CD4-positive, CD25-positive, alpha-beta regulatory T cell (primary cell): ENCODE data around the gene LARP1. TPM values are rescaled to one million over a fixed set of nuclear protein-coding genes. Genes with fewer than 3 reads are reported as not detected.
A peak's percentile ranks its signal among the peaks of the same experiment; 100 is the strongest.
"Not testable (repeated sequence)": the region's sequence is repeated elsewhere in the genome, so short reads cannot be mapped to it uniquely, and the experiment has no call there.

Experiments
- ATAC-seq, 2 donors: fragments of 150-1000 bp; cut with Tn5 transposase; one replicate each; pipeline ENCODE4 v1.10.0; 2021; ENCODE audit warnings: low read depth in 2 of 2, moderate number of reproducible peaks in 2 of 2, moderate library complexity in 1 of 2
- DNase-seq, 3 donors: peaks; one replicate each; pipeline versions ENCODE4 v3.0.0 to v3.0.0-alpha.2; 2012 to 2022; ENCODE audit warnings: mixed read lengths in 1 of 3
- H3K27ac ChIP-seq: one replicate; pipeline ENCODE4 v1.7.0; 2013; ENCODE audit warnings: mild to moderate bottlenecking, low read length; ENCODE audit not compliant: insufficient read depth, poor library complexity, severe bottlenecking
- H3K27me3 ChIP-seq: one replicate; pipeline ENCODE4 v1.7.0; 2013; ENCODE audit warnings: low read length; ENCODE audit not compliant: control insufficient read depth, insufficient read depth
- H3K36me3 ChIP-seq: one replicate; pipeline ENCODE4 v1.7.0; 2013; ENCODE audit warnings: mild to moderate bottlenecking, low read length, moderate library complexity; ENCODE audit not compliant: control insufficient read depth, insufficient read depth
- H3K4me1 ChIP-seq: 2 replicates; pipeline ENCODE4 v1.7.0; 2013; ENCODE audit warnings: mild to moderate bottlenecking, low read length; ENCODE audit not compliant: insufficient read depth, control insufficient read depth, poor library complexity, severe bottlenecking
- H3K4me3 ChIP-seq: one replicate; pipeline ENCODE4 v1.7.0; 2013; ENCODE audit warnings: low read depth, mild to moderate bottlenecking, low read length, moderate library complexity
- H3K9me3 ChIP-seq, 2 experiments: 1 replicate in 1 of 2; 2 replicates in 1 of 2; pipeline ENCODE4 v1.7.0; 2013; ENCODE audit warnings: low read length in 2 of 2, mild to moderate bottlenecking in 1 of 2, moderate library complexity in 1 of 2; ENCODE audit not compliant: control insufficient read depth in 2 of 2
- H3K27ac Mint-ChIP-seq, 3 donors: one replicate each; pipeline ENCODE4 v1.8.0; 2020 to 2022; ENCODE audit warnings: mild to moderate bottlenecking in 3 of 3, mixed read lengths in 3 of 3, moderate library complexity in 2 of 3
- H3K27me3 Mint-ChIP-seq: one replicate; pipeline ENCODE4 v1.8.0; 2022; ENCODE audit warnings: mild to moderate bottlenecking, mixed read lengths
- H3K36me3 Mint-ChIP-seq: one replicate; pipeline ENCODE4 v1.8.0; 2020; ENCODE audit warnings: mixed read lengths
- H3K4me1 Mint-ChIP-seq, 4 donors: one replicate each; pipeline ENCODE4 v1.8.0; 2020 to 2022; ENCODE audit warnings: mixed read lengths in 4 of 4, mild to moderate bottlenecking in 1 of 4
- H3K4me3 Mint-ChIP-seq, 4 donors: one replicate each; pipeline ENCODE4 v1.8.0; 2020 to 2022; ENCODE audit warnings: mild to moderate bottlenecking in 4 of 4, mixed read lengths in 4 of 4, moderate library complexity in 3 of 4
- H3K9me3 Mint-ChIP-seq, 7 donors: one replicate each; pipeline ENCODE4 v1.8.0; 2020 to 2022; ENCODE audit warnings: mixed read lengths in 7 of 7, mild to moderate bottlenecking in 3 of 7, moderate library complexity in 2 of 7
- polyA plus RNA-seq, 4 donors: library from polyadenylated mRNA; unstranded; fragments of 300-500 nt; fragmentation: Illumina TruSeq; gene quantifications; one replicate each; pipeline ENCODE4 v1.2.3, GENCODE V29; 2021
- total RNA-seq: library from RNA; stranded (reverse); gene quantifications from one replicate; pipeline ENCODE4 v1.2.3, GENCODE V29; 2022

Gene LARP1
- total and polyA plus RNA-seq, 5 donors from 2014 or later: 8.0 to 122 (median 10.6) TPM

- Histone ChIP-seq H3K27me3 (no peaks in the 10 kb centered on the region), H3K36me3 (no peaks in the 10 kb centered on the region), H3K4me1 (peaks cover 58% of the 10 kb centered on the region), H3K9me3 (no peaks in the 10 kb centered on the region), H3K27ac (peak overlapping the region; percentile 65), H3K4me3 (peak overlapping the region; percentile 73)
- Mint-ChIP-seq H3K9me3 (peaks cover 0 to 2% (median 0%) of the 10 kb centered on the region in 7 donors), H3K27me3 (peaks cover 5% of the 10 kb centered on the region), H3K36me3 (no peaks in the 10 kb centered on the region), H3K4me3 (peak overlapping the region; percentile 86 to 98 (median 92)), H3K4me1 (peaks cover 35 to 75% (median 62%) of the 10 kb centered on the region in 4 donors), H3K27ac (peak overlapping the region; percentile 89 to 95 (median 92))
- ATAC-seq: no peak
- DNase-seq: no peak
These were observed 3.3 kb downstream of the LARP1 start for GRCh38 chr5:154758493-154758892.

DNA sequence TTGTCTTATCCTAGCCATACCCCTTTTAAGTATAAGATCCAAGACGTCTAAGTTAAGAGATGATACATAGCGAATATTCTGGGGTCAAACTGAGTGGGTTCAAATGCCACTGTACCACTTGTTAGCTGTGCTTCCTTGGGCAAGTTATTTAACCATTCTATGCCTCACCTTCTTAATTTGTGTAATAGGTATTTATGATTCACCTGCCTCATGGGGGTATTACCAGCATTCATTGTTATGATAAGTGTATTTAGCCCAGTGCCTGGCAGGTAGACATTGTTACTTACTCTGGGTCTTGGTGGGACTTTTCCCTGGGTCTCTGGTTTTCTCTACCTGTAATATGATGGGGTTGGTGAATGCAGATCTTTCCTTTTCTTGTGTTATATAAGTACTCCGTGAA lies 3.8 kb downstream of the LARP1 start:
- ATAC-seq: no peak
- peak overlapping the region; percentile 65 for H3K27ac ChIP-seq
- H3K4me1 ChIP-seq: peaks cover 56% of the 10 kb centered on the region
- no peaks in the 10 kb centered on the region for H3K36me3 Mint-ChIP-seq
- H3K27me3 ChIP-seq: no peaks in the 10 kb centered on the region
- peaks cover 5% of the 10 kb centered on the region for H3K27me3 Mint-ChIP-seq
- H3K9me3 Mint-ChIP-seq: peaks cover 0 to 2% (median 0%) of the 10 kb centered on the region in 7 donors
- H3K4me3 Mint-ChIP-seq: peak overlapping the region; percentile 86 to 98 (median 92)
- H3K4me1 Mint-ChIP-seq: peaks cover 33 to 73% (median 61%) of the 10 kb centered on the region in 4 donors
- H3K27ac Mint-ChIP-seq: peak overlapping the region; percentile 41 to 92 (median 89)
- H3K4me3 ChIP-seq: peak overlapping the region; percentile 73
- H3K36me3 ChIP-seq: no peaks in the 10 kb centered on the region
- no peak for DNase-seq
- no peaks in the 10 kb centered on the region for H3K9me3 ChIP-seq

DNA sequence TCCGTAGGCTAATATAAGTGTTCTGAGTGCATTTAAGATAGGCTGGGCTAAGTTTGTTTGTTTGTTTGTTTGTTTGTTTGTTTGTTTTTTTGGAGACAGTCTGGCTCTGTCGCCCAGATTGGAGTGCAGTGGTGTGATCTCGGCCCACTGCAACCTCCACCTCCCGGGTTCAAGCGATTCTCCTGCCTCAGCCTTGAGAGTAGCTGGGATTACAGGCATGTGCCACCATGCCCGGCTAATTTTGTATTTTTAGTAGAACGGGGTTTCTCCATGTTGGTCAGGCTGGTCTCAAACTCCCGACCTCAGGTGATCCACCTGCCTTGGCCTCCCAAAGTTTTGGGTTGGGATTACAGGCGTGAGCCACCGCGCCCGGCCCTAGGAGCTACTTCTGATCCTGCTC lies 4.7 kb downstream of the LARP1 start:
- Histone ChIP-seq H3K27ac (peak overlapping the region; percentile 80), H3K4me1 (peaks cover 52% of the 10 kb centered on the region), H3K4me3 (peak overlapping the region; percentile 73)
- ATAC-seq, H3K27me3 ChIP-seq, H3K36me3 ChIP-seq, H3K9me3 ChIP-seq, H3K27me3 Mint-ChIP-seq, H3K9me3 Mint-ChIP-seq, H3K36me3 Mint-ChIP-seq, DNase-seq: not testable (repeated sequence)
- Mint-ChIP-seq H3K4me1 (peaks cover 31 to 67% (median 57%) of the 10 kb centered on the region in 4 donors), H3K27ac (peak overlapping the region; percentile 48 to 92 (median 90)), H3K4me3 (peak overlapping the region; percentile 86 to 98 (median 92))

- peak in 1 of 2 donors; percentile 15 for ATAC-seq
- Mint-ChIP-seq H3K4me3 (peak overlapping the region; percentile 83 to 98 (median 91)), H3K27ac (peak overlapping the region; percentile 61 to 92 (median 90)), H3K9me3 (peaks cover 0 to 2% (median 0%) of the 10 kb centered on the region in 7 donors), H3K4me1 (peaks cover 39 to 79% (median 68%) of the 10 kb centered on the region in 4 donors), H3K27me3 (no peaks in the 10 kb centered on the region), H3K36me3 (no peaks in the 10 kb centered on the region)
- Histone ChIP-seq H3K9me3 (no peaks in the 10 kb centered on the region), H3K27ac (peak overlapping the region; percentile 80), H3K36me3 (no peaks in the 10 kb centered on the region), H3K4me1 (peaks cover 63% of the 10 kb centered on the region), H3K4me3 (peak overlapping the region; percentile 60), H3K27me3 (no peaks in the 10 kb centered on the region)
- DNase-seq: peak; percentile 14 to 69 (median 32)
These were observed 6.0 kb downstream of the LARP1 start for GRCh38 chr5:154761046-154761736.

- DNase-seq: no peak
These were observed 7.1 kb downstream of the LARP1 start for GRCh38 chr5:154762261-154762660.

GRCh38 chr5:154762700-154763099 lies 7.5 kb downstream of the LARP1 start:
- Histone ChIP-seq H3K9me3 (no peaks in the 10 kb centered on the region), H3K4me3 (peak overlapping the region; percentile 9), H3K27me3 (no peaks in the 10 kb centered on the region), H3K4me1 (peaks cover 79% of the 10 kb centered on the region), H3K27ac (peak overlapping the region; percentile 80), H3K36me3 (no peaks in the 10 kb centered on the region)
- no peak for ATAC-seq
- no peaks in the 10 kb centered on the region for H3K27me3 Mint-ChIP-seq
- no peak for DNase-seq
- peaks cover 0 to 2% (median 0%) of the 10 kb centered on the region in 7 donors for H3K9me3 Mint-ChIP-seq
- H3K4me1 Mint-ChIP-seq: peaks cover 43 to 87% (median 77%) of the 10 kb centered on the region in 4 donors
- no peaks in the 10 kb centered on the region for H3K36me3 Mint-ChIP-seq
- peak overlapping the region in 2 of 4 donors; percentile 50 to 59 for H3K4me3 Mint-ChIP-seq
- H3K27ac Mint-ChIP-seq: peak overlapping the region; percentile 45 to 92 (median 83)

More at GRCh38 chr5:154762261-154762660, 7.1 kb downstream of the LARP1 start:
- Mint-ChIP-seq H3K27me3 (no peaks in the 10 kb centered on the region), H3K9me3 (peaks cover 0 to 2% (median 0%) of the 10 kb centered on the region in 7 donors), H3K36me3 (no peaks in the 10 kb centered on the region), H3K4me1 (peaks cover 39 to 85% (median 73%) of the 10 kb centered on the region in 4 donors), H3K4me3 (peak overlapping the region in 2 of 4 donors; percentile 50 to 59), H3K27ac (peak overlapping the region; percentile 45 to 92 (median 83))
- no peak for ATAC-seq
- Histone ChIP-seq H3K9me3 (no peaks in the 10 kb centered on the region), H3K27me3 (no peaks in the 10 kb centered on the region), H3K36me3 (no peaks in the 10 kb centered on the region), H3K4me1 (peaks cover 74% of the 10 kb centered on the region), H3K4me3 (peak overlapping the region; percentile 9), H3K27ac (peak overlapping the region; percentile 80)

- H3K4me1 ChIP-seq: peaks cover 77% of the 10 kb centered on the region
- Mint-ChIP-seq H3K4me1 (peaks cover 41 to 83% (median 73%) of the 10 kb centered on the region in 4 donors), H3K27ac (peak overlapping the region; percentile 45 to 85 (median 83)), H3K4me3 (peak overlapping the region in 2 of 4 donors; percentile 11 to 46), H3K27me3 (no peaks in the 10 kb centered on the region), H3K9me3 (peaks cover 0 to 2% (median 0%) of the 10 kb centered on the region in 7 donors), H3K36me3 (no peaks in the 10 kb centered on the region)
- H3K36me3 ChIP-seq: no peaks in the 10 kb centered on the region
- no peaks in the 10 kb centered on the region for H3K27me3 ChIP-seq
- H3K27ac ChIP-seq: no peak overlapping the region
- ATAC-seq: no peak
- no peak for DNase-seq
- H3K9me3 ChIP-seq: no peaks in the 10 kb centered on the region
- H3K4me3 ChIP-seq: no peak overlapping the region
These were observed 9.8 kb downstream of the LARP1 start for GRCh38 chr5:154764967-154765366.
